Stimulated activated CD4-positive, alpha-beta T cell treated with anti-CD3 and anti-CD28 coated beads, Interleukin-2, amount 100 ng/mL, for 24 hours (primary cell): ENCODE data around the gene TEX261.
"Not testable (repeated sequence)": the region's sequence is repeated elsewhere in the genome, so short reads cannot be mapped to it uniquely, and the experiment has no call there.

Source experiments
- DNase-seq, 2 donors: peaks; one replicate each; pipeline ENCODE4 v3.0.0-alpha.2; 2020

Gene TEX261

DNA sequence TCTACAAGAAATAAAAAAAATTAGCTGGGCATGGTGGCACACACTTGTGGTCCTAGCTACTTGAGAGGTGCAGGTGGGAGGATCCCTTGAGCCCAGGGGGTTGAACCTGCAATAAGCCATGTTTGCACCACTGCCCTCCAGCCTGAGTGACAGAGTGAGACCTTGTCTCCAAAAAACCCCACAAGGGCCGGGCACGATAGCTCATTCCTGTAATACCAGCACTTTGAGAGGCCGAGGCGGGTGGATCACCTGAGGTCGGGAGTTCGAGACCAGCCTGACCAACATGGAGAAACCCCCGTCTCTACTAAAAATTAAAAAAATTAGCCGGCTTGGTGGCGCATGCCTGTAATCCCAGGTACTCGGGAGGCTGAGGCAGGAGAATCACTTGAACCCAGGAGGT is 5.3 kb upstream of the TEX261 start:
- DNase-seq: not testable (repeated sequence)

DNA sequence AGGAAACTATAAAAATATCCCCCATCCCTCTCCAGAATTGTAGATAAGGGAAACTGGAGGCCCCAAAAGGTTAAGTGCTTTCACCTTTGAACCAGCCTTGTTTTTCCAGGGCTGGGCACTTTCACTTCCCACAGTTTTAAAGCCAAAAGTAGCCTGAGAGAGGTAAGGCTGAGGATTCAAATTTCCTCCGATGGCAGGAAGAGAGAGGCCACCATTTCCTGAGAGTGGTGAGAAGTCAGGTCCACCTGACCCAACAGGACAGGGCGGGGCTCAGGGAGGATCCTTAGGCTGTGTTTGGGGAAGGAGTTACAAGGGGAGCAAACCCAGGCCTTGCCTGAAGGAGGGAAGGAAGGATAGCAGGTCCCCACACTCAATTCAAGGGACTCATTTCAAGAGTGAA is 4.7 kb upstream of the TEX261 start:
- no peak for DNase-seq

DNA sequence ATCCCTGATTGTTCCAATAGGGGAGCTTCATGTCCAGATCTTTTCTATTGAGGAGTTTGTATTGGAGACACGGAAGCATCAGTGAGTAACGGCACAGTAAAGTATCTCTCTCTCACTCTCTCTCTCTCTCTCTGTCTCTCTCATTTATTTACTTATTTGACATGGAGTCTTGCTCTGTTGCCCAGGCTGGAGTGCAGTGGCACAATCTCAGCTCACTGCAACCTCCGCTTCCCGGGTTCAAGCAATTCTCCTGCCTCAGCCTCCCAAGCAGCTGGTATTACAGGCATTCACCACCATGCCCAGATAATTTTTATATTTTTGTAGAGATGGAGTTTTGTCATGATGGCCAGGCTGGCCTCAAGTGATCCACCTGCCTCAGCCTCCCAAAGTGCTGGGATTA is 4.2 kb upstream of the TEX261 start:
- DNase-seq: not testable (repeated sequence)

DNA sequence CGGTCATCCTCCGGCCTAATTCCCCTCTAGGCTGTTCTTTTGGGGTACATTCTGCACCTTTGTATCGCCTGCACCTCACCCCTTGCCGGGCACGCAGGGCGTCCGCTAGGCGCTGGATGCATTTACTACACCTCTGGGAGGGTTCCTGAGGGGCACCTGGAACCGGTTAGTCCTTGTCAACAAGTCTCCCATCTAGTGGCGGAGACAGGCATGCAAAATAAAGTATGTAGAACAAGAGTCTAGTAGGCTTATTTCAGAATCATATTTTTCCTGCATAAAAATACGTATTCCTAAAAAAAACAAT is 705 bp upstream of the TEX261 start:
- peak; percentile 48 to 56 for DNase-seq

DNA sequence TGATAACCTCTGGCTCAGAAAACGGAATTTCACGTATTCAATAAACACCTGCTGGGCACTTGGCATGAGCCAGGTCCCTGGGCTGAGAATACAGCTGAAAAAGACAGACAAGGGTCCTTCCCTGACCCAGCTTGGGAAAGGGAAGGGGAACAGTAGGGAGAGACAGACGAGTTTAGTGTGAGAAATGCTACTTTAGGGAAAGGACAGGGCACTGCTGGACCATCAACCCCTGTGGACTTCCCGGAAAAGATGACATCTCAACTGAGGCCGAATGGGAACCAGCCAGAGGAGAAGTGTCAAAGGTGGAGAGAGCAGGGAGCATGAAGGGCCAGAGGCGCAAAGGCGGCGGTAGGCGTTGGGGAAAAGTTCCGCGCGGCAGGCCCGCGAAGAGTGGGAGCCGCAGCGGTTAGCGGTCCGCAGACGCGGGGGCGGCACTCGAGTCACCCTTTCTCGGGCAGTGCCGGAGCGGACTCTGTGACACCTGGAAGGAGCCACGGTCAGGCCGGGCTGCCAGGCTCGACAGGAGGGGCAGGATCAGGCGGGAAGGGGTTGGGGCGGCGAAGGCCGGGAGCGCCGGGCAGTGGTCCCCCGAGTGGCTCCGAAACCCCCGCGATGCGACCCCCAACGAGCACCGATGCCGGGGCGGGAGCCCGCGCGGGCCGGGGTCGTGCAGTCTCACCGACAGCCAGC is 519 bp downstream of the TEX261 start:
- DNase-seq: peak; percentile 63 to 71

DNA sequence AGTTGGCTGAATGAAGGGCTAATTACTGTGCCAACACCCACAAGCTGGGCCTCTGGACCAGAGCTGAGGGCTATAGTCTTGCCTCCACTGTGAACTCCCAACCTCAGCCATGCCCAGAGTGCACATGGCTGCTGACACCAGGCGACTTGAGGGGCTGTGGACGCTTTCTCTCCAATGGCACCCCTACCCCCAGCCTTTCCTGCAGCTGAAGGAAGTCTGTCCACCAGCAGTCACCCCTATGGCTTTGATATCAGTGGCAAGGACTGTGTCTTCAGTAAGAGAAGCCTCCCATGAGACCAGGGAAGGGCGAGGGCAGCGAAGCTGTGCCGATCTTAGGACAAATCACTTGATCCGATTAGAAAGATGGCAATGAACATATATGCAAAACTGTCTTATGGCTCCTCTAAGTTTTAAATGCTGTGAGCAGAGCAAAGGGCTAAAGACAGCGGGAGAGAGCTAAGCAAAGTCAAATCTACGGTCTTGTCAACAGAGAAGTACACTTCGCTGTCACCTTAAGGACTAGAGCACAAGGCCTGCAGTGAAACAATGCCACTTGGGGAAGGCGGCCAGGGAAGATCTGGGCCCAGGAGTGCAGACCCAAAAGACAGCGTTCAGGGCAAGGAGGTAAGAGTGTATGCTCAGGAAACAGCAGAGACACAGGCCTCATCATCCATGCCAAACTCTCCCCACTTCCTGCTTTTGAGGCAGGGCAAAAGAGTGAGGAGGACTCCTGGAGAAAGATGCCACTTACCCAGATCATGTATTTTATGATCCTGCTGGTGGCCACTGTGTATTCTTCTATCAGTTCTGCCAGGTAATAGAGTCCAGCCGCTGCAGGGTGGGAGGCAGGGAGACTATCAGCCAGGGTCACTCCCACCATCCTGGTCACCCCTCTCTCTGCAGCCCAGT is 1.5 kb downstream of the TEX261 start:
- DNase-seq: no peak

DNA sequence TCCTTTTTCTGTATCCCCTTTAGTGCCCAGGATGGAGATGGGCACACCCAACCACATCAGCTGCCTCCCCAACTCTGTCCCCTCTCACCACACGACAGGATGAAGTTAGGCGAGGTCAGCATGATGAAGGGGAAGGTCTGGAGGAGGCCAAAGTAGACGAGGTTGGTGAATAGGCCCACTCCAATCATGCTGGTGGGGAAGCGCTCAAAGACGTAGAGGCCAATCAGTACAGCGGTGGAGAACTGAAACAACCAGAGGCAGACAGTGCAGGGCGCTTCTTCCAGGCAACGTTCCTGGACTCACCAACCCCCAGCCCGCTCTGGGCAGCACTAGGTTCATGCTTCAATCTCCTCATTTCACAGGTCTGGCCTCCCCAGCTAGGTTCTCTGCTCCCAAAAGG is 2.9 kb downstream of the TEX261 start:
- no peak for DNase-seq

DNA sequence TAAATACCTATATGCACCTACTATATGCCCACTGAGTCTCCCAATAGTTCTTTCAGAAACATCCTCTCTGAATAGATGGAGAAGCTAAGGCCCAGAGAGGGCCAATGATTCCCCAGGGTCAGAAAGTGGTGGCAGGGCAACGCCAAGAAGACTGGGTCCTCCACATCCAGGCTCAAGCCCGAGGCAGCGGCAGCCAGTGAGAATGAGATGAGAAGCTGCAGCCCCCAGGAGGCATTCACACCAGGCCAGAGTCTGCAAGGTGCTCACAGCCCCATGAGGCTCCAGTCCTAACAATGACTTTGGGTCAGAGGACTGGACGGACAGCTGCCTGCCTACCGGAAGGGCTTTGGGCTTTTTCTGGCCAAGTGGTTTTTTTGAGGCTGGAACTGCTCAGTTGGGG is 3.5 kb downstream of the TEX261 start:
- peak in 1 of 2 donors; percentile 16 for DNase-seq

DNA sequence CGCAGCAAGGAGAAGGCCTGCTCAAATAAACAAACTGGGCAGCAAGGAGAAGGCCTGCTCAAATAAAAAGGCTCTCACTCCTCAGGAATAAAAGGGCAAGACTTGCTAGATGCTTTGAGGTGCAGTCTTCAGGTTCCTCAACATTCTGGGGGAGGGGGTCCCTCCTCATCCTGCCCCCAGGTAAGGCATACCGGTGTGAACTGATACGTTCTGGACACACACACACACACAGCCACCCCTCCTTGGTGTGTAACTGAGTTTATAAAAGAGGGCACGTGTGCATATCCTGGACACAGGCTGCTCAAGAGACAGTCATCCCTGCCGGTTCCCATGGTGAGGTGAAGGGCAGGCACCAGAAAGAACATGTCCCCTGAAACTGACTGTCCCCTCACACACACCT is 4.5 kb downstream of the TEX261 start:
- DNase-seq: peak in 1 of 2 donors; percentile 15

DNA sequence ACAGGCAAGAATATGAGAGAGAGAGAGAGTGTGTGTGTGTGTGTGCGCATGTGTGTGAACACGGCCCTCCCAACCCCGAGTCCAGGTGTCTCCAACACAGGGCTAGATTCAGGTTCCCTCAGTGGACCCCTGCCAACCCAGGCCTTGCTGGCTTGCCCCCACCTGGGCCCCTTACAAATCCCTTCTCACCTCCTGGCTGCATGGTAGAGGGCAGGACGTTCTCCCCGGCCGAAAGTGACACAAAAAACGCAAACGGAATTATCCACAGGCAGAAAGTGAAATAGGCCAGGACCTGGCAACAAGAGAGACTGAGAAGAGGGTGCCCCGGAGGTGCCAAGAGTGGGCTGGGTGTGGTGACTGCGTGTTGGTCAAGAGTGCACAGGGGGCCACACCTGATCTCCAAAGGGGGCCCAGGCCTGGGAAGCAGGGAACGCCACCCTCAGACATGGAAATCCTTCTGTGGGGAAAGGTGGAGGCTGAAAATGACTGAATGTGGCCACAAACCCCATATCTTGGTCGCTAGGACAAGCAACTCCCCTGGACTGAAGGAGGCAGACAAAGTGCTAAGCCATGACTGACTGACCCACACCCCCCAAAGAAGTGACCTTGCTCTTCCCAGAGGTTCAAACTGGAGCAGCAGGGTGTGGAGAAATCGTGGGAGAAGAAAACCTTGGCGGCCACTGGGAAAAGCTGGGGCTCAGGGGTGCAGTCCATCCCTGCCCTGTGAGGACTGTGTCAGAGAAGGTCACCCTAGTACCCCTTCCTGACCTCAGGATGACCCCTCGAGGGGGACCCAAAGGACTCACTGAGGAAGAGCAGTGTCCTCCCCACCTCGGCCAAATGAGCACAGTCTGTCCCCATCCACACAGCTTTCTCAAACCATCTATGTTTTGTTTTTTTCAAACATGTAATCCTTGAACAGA is 5.7 kb downstream of the TEX261 start:
- DNase-seq: peak in 1 of 2 donors; percentile 14

DNA sequence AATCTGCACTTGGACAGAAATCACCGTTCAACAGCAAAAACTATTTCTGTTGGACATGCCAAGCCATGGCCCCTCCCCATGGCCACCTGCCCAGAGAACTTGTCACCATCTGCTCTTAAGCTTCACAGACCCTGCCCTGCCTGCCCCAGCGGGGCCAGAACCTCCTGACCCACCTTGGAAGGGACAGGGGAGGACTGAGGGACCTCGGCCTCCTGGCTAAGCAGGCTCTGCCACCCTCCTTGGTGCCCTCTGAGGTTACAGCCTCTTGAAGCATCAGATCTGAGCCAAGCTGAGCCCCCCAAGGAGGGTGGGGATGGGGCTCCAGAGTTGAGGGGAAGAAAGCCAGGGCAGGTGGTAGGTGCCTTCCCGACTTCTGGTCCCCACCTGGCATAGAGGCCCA is 6.5 kb downstream of the TEX261 start:
- peak in 1 of 2 donors; percentile 6 for DNase-seq

DNA sequence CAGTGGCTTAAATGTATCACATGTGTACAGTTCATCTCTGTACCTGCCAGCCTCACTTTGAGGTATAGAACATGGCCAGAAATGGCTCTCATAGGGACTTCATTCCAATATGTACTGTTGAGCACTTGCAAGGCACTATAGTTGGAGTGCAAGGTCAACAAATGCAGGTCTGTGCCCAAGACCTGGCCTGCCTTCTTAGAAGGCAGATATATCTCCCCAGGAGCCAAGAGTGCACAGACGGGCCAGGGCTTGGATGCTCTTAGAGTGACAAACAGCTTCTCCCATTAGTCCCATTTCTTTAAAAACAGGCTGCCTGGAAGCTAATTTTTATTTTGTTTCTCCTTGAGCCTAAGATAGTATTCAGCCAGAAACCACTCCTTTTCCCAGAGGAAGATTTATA is 7.3 kb downstream of the TEX261 start:
- no peak for DNase-seq

DNA sequence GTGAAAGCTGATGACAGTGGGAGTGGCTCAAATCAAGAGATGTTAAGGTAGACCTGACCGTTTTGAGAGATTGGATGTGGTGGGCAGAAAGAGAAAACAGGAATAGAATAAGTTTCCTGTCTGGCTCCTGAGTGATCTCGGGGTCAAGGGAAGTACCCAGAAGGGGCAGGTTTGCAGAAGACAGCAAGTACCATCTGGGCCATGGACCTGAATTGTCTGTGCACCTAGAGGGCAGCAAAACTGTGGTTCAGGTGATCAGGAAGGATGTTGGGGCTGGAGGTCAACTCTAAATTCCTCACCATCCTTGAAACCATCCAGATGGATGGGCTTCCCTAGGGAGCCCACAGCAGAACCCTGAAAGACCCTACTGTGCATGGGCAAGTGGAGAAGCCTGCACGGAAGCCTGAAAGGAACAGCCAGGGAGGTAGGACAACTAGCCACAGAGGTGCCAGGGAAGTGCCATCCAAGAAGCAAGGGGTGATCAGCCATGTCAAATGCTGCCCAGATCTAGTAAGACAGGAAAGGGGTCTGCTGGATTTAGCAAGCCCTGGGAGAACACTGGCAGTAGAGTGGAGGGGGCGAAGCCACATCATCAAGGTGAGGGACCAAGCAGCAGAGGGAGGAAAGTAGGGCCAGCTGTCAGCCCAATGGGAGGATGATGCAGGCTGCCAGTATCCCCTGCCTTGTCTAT is 8.0 kb downstream of the TEX261 start:
- DNase-seq: no peak

DNA sequence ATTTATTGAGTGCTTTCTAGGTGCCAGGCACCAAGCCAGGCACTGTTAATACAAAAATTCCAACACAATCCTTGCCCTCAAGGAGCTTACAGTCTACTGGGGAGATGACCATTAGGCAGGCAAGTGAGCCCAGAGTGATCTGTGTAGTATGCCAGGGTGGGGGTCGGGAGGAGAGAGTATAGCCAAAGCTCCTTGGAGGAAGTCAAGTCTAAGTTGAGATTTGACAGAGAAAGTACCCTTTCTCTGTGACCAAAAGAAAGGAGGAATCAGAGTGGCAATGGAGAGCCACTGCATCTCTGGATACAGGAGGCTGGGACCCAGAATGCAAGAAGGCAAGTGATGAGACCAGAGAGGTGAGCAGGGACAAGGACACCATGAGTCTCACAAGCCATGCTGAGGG is 8.7 kb downstream of the TEX261 start:
- DNase-seq: no peak

DNA sequence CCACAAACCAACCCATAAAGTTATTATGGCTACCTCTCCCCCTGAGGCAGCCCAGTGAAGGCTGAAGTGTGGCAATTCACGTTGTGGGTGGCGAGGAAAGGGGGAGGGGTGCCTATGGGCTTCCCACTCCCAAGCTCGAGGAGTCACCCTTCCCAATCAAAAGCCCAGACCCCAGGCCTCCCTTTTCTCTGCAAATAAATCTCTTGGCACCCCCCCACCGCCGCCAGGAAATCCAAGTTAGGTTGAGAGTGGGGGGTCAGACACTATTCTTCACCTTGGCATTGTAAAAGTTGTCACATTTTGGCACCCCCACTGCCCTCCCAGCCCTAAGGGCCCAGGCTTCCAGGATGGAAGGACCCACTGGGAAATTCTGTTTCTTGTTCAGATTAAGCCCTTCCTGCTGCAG is 9.4 kb downstream of the TEX261 start:
- DNase-seq: no peak

DNA sequence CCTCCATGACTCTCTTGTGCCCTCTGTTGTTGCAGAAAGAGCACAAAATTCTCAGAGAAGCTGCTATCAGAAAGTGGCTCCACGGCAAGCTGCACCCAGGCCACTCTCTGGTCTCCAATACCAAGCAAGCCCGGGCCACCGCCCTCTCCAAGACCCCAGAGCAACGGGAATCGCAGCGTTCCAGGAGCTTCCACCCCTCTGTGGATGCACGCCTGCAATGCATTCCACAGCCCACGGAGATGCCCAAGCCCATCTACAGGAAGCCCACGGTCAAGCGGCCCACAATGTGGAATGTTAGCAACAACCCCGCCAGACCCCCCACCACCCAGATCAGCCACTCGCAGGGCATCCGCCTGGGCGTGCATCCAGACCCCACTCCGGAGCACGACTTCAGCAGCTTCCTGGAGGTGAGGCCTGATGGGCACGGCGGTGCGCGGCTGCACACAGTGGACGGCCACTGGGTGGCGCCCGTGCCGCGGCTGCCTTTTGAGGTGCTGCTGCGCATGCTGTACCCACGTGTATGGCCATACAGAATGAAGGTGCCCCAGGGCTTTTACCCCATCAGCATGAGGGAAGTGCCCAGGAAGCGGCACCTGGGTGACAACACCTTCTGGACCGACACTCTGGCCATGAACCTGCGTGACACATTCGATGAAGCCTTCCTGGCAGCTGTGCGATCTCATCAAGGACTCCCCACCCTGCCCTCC is 9.9 kb downstream of the TEX261 start:
- DNase-seq: peak; percentile 81 to 88

DNA sequence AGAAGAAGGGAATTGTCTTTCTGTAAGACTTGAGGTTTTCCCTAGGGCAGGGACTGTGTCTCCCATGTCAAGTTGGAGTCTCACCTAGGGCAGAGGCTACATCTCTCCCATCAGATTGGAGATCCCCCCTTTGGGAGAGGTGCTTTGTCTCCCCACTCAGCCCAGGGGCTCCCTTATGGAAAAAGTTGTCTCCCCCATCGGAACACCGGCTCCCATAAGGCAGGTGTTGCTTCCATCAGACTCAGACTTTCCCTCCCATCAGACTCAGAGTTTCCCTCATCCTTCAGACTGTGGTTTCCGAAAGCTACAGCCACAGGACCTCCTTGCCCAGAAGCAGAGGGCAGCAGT is 10.5 kb downstream of the TEX261 start:
- DNase-seq: no peak

DNA sequence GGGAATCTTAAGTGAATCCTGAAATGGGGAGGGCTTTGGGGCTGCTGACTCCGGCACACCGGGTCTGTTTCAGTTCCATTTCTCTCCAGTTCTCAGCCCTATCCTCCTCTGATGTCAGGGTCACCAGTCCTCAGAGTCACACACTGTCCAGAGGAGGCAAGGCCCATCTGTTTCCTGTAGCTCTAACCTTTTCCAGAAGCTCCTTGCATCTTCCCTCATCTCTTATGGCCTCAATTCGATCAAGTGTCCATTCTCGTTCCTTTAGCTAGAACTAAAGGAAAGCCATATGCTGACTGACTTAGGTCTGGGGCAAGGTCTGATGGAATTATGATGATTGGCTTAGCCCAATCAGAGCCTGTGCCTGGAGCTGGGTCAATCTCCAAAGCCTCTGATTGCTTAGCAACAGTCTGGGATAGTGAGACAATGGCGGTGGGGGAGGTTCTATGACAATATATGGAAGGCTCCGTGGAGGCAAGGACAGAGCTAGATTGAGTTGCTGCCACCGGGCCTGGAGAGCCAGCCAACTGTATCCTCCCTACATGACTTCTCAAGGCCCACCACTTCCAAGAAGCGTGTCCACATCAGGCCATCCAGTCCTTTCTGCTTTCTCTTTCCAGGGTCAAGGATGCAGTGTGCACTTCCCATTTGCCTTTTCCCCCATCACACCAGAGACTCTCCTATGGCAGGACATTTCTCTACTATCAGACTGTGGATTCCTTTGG is 11.0 kb downstream of the TEX261 start:
- DNase-seq: no peak

DNA sequence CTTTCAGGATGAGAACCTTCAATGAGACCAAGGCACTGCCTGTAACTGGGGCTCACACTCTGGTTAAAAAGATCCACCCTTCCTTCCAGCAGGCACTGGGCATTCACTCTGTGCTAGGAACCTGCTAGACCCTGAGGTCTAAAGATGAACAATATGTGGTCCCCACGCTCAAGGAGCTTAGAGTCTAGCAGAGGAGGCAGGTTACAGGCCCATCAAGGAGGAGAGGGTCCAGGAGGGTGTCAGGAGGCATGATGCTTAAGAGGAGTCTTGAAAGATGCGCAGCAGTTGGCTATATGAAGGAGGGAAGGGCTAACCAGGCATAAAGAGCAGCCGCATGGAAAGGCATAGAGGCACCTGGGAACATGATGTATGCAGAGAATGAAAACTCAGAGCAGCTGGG is 11.7 kb downstream of the TEX261 start:
- no peak for DNase-seq

DNA sequence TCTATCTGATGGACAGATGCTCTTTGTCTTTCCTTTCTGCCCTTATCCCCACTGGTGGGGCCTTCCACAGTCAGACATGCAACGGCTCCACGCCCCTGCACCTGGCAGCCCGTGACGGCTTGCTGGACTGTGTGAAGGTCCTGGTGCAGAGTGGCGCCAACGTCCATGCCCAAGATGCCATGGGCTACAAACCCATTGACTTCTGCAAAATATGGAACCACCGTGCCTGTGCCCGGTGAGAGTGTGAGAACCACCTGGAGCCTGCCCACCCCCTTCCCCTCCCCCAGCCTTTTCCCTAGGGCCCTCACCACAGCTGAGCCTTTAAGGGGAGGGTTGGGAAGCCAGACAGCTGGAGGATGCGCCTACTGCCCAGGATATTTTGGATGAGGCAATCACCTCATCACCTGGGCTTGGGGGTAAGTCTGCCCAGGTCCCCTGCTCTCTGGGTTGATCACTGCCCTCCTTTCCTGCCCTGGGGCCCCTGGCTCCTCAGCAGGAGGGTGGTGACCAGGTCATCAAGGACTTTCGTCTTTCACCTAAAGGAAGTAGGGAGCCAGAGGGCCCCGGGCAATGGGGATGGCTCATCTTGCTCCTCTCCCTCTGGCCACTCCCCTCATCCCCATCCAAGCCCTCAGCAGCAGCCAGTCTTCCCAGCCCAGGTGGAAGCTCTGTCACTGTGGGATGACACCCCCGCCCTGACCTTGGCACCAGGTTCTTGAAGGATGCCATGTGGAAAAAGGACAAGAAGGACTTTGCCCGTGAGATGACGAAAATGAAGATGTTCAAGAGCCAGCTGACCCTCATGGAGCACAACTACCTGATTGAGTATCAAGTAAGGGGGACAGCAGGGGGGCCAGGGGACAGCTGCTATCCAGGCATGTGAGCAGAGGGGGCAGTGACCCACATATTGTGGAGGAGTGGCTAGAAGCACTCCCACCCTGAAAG is 12.5 kb downstream of the TEX261 start:
- no peak for DNase-seq
